GM19351 (cell line): ENCODE measurements around the gene PRKCZ.

ENCODE experiments used
- ATAC-seq: cut with Tn5 transposase; IDR thresholded peaks from one replicate; pipeline ENCODE4 v1.9.1; 2021; ENCODE audit warnings: mild to moderate bottlenecking, moderate library complexity; ENCODE audit not compliant: unreplicated experiment

PRKCZ gene

DNA sequence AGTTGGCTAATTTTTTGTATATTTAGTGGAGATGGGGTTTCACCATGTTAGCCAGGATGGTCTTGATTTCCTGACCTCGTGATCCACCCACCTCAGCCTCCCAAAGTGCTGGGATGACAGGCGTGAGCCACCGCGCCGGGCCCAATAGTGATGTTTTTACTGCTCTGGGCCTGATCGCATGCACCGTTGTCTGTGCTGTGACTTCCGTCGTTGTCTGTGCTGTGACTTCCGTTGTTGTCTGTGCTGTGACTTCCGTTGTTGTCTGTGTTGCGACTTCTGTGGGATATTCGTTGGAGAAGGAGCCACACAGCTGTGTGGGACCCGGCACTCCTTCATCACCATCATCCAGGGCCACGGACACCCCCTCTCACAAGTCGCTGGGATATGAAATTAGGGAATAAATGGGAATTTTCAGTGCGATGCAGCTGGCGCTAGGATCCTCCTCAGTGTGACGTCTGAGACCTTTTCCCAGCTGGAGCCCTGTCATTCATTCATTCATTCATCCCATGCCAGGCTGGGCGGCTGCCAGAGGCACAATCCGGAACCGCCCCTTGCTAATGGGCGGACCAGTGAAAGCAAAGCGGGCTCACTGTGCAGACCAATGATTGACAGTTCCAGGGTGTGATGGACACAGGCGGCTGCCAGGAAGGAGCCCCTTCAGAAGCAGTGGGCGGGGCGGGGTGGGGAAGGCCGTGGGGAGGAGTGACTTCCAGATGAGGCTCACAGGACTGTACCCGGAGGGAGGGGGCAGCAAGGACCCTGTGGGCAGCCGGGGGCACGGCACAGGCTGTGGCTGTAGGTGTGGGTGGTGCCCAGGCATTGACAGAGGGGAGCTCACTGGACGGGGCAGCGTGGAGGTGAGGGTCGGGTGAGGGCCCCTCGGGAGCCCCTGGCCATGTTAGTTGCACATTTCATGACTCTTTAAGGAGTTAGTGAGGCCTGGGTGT is 48.9 kb downstream of the PRKCZ start:
- no peak for ATAC-seq

DNA sequence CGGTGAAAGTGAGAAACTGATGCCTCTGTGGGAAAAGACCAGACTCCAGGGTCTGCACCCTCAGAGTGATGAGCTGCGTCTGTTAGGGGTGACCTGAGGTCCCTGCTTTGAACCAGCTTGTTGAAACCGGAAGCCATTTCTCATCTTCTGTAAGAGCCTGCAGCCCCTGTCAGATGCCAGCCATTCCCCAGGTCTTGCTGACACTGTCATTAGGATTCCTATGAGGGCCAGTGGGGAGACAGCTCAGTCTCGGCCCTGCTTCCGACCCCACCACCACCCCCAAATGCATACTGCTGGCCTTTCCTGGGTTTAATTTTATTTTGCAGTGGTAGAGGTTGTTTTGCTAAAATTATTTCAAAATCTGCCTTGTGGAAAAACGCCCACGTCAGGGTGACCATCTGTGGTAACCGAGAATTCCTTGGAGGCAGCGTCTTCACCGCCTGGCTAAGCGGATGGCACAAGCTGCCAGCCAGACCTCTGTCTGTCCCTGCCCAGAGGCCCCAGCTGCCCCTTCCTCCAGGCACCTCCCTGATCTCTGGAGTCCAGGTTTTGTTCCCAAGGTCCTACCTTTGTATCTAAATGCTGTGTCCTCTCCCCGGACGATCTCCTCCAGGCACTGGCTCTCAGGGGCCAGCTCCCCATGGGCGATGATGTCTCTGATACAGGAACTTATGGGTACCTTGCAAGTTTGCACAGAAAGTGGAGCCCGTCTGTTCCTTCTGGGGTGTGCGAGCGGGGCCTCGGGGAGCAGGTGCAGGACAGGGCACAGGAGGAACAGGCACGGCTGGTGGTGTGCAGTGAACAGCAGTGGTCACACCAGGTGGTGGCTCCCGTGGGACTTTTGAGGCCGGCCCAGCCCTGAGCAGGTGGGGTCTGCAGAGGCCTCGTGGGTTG is 49.9 kb downstream of the PRKCZ start:
- ATAC-seq = no peak

DNA sequence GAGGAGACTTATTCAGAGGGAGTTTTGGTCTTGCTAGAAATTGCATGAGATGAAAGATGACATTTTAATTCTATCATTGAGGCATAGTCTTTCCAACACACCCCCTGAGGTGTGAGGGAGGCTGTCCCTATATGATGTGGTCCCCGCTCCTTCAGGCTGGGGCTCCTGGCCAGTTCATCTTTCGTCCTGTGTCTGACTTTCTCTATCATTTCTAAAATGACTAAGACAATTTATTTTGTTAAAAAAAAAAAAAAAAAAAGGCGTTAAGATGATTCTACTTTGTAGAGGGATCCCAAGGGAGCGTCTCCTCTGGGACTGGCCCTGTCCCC is 50.5 kb downstream of the PRKCZ start:
- no peak for ATAC-seq

DNA sequence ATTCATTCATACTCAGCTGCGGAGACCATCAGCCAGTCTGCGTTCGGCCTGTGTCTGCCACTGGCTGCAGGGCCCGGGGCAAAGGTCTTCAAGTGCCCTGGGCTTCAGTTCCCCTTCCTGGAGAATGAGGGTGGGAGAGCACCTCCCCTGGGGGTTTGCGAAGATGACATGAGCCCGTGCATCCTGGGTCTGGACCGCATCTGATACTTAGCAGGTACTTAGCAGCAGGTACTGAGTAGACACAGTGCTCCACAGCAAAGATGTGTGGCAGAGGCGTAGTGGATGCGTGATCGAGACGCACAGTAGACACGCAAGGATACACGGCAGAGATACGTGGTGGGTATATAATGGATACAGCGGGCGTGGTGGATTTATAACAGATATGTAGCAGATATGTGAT is 51.3 kb downstream of the PRKCZ start:
- no peak for ATAC-seq

DNA sequence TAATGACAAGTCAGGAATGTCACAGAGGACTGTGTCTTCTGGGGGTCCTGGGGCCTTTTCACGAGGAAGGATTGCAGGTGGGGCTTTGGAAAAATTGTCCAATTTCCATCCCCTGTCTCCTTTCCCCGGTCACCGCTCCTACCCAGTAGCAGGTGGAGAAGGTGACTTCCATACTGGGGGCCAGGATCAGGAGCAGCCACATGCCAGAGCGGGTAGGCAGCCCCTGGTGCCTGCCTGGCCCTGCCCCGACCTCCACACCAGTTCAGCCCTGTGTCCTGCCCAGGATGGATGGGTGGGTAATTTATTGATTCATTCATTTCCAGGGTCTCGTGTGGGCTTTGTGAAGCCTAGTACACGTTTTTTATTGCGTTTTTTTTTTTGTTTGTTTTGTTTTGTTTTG is 51.7 kb downstream of the PRKCZ start:
- no peak for ATAC-seq

DNA sequence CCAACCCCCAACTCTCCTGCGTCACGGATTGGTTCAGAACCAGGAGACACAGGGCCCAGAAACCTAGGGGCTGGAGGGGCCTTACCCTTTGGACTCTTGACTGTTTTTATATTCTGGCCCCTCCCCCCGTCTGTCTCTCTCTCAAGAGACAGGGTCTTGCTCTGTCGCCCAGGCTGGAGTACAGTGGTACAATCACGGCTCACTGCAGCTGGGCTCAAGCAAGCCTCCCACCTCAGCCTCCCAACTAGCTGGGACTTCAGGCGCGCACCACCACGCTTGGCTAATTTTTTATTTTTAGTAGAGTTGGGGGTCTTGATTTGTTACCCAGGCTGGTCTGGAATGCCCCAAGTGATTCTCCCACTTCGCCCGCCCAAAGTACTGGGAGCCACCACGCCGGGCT is 52.5 kb downstream of the PRKCZ start:
- no peak for ATAC-seq

DNA sequence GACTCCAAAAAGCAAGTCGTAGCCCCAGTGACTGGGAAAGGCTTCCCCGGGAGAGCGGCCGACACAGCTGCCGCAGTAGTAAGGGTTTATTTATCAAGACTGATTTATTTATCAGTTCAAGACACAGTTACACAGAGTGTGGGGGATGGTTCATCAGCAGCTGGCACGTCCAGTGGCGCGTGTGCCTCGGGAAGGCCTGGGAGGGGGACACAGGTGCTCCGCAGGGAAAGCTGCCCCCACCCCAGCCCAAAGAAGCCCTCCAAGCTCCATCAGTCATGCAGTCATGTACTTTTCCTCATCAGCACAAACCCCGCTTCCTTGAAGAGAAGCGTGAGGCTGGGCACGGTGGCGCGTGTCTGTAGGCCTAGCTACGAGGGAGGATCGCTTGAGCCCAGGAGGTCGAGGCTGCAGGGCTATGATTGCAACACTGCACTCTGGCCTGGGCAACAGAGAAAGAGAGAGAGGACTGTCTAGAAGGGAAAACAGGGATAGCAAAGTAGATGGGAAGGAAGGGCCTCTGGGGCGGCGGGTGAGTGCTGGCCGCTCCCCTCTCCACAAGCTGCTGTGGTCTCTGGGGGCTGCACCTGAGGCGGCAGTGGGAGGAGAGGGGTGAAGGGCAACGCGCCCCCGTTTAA is 53.2 kb downstream of the PRKCZ start:
- no peak for ATAC-seq

DNA sequence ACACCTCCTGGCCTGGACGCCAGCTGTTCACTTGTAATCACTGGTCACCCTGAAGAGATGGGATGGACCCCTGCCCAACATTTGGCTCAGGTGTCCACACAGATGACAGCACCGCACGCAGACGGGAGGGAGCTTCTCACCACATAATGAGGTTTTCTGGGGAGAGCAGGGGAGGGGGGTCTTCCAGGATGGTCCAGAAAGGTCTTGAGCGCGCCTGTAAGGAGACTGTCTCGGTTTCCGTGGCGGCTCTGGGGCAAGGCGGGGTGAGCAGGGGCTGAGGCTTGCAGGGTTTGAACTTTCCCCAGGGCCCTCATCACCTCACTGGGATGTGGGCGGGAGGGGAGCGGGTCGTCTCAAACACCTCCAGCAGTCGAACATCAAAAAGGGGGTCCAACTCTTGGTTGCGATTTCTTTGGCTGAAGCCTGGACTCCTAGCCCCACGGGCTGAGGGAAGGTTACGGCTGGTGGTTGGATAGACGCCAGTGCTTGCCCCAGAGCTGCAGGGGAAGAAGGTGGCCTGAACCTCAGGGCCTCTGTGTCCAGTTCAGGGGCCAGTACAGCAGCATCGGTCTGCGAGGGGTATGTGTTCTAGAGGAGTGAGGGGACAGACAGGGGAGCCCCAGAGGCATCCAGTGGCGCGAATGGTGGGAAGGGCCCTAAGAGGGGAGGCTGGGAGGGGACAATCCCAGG is 53.8 kb downstream of the PRKCZ start:
- no peak for ATAC-seq

DNA sequence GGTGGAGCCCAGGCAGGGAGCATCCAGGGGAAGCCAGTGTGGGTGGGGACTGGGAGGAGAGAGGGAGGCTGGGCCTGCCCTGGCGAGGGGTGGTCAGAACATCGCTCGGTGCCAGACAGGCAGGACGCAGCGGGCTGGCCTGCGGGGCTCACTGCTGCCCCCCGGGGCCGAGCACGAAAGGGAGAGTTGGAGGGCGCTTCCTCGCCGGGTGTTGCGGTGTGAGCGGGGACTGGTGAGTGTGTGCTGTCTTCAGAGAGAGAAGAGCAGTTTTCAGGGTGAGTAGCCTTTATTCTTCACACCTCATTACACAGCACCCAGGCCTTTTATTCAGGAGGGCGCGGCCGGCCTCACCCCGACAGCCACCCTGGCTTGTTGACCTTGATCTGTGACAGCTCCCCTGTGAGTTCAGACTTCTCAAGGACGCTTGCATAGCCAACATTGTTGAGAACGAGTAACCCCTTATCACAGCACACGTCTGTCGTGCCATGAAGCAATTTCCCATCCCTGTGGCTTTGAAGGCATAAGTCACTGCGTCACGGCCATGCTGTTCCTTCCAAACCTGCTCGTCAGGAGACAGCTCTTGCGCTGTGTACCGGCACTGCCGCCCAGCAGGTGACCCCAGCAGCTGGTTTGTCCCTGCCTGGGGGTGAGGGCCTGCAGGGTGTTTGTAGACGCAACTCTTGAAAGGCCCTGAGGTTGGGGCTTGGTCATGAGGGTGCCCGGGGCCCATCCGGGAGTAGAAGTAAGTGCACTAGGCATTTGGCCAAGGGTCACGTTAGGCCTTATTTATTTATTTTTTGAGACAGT is 54.6 kb downstream of the PRKCZ start:
- ATAC-seq = no peak

DNA sequence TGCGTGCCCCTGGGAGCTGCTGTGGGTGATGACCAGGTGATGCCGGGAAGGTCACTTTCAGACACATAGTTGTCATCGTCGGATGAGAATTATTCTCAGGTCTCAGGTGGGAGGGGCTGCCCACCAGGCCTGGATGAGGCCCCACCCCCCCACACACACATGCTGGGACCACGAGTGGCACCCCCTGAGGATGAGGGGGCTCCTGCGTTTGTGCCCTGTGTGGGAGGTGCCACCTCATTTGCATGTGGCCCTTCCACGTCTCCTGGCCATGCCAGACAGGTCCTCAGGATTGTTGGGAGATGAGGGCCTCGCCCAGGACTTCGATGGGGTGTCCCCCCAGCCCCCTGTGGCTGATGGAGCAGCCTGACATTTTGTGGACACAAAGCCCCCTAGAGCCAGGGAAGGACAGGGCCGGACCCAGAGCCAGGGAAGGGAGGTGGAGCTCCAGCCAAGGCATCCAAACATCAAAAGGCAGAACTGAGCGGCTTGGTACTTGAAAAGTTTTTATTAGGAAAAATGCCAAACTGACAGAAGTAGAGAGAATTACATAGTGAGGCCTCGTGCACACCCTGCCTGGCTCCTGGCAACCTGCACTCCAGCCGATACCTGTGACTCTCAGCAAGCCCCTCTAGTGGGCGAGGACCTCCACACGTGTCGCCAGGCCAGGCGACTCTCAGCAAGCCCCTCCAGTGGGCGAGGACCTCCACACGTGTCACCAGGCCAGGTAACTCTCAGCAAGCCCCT is 55.7 kb downstream of the PRKCZ start:
- no peak for ATAC-seq

DNA sequence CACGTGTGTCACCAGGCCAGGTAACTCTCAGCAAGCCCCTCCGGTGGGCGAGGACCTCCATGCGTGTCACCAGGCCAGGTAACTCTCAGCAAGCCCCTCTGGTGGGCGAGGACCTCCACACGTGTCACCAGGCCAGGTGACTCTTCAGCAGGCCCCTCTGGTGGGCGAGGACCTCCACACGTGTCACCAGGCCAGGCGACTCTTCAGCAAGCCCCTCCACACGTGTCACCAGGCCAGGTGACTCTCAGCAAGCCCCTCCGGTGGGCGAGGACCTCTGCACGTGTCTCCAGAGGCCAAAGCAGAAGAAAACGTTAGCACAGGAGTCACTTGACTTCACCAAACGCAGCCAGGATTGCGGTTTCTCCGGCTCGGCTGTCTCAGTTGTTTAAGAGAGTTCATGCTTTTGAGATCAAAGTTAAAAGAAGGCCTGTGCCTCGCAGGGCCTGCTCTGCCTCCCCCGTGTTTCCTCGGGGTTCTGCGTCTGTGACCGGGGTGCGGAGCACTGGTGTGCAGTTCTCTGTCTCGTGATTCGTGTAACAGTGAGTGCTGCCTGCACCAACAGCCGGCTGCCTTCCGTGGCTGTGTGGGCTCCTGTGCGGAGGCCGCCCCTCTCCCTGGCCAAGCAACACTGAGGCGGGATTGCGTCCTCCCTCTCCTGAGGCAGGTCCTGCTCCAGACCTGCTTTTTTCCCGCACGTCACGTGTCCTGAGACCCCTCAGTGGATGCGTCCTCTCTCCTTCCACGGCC is 56.6 kb downstream of the PRKCZ start:
- no peak for ATAC-seq

DNA sequence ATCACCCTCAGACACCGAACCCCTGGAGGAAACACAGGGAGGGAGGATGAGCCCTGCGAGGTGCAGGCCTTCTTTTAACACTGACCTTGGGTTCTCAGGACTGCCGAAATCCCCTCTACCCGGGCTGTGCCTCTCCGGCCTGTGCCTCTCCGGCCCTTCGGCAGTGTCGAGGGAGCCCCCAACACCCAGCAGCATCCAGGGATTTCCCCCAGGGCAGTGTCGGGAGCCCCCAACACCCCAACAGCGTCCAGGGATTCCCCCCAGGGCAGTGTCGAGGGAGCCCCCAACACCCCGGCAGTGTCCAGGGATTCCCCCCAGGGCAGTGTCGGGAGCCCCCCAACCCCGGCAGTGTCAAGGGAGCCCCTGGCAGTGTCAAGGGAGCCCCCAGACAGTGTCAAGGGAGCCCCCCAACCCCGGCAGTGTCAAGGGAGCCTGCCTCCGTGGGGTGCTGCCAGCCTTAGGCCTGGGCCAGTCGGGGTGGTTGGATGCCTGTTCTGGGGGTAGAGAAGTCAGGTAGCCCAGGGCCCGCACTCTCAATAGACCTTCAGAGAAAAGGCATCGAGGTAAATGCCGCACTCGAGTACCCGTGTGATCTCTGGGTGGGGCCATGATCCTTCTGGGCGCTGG is 57.5 kb downstream of the PRKCZ start:
- no peak for ATAC-seq

DNA sequence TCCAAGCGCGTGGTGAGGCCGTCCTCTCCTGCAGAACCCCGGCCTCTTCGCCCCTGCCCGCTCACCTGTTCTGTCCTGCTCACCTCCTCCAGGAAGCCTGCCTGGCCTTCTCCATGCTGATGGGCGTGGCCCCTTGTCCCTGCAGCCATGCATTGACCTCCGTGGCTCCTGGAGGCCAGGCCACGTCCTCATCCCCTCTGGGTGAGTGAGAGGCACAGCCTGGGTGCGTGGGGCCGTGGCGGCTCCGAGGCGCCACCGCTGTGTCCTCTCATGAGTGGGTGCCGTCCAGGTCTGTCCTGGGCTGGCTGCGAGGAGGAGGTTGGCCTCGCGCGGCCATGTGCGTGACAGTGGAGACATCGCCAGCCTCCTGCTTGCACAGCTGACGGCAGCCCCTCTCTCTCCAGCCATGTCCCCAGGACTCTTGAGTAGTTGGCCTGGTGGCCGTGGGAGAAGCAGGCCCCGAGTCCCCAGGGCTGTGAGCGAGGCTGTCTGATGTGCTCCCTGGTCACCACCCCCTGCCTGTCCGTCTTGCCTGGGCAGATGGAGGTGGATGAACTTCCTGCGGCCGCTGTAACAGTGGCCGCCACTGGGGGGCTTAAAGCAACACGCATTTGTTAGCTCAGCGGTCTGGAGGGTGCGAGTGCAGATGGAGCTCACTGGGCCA is 58.1 kb downstream of the PRKCZ start:
- no peak for ATAC-seq

DNA sequence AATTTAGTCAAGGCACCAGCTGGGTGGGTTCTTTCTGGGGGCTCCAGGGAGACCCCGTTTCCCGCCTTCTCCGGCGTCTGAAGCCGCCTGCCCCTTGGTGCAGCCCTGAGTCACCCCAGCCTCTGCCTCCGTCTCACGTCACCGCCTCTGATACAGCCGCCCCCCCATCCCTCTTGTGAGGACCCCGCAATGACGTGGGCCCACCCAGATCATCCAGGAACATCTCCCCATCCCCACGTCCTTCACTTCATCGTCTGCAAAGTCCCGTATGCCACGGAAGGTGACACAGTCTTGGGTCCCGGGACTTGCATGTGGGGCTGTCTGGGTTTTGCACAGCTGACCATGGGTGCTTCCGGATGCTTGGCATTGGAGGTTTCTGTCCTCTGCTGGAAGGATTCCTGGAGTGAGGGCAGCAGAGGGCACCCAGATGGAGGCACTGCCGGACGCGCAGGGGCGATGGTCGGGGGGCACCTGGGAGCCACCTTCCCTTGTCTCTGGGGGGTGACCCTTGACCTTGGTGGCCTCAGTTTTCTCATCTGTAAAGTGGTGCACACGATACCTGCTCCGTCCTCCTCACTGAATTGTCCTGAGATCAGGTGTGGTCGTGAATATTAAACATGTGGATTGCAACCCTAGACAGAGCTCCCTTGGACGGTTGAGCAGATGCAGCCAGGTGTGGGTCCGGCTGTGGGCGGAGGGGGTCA is 58.8 kb downstream of the PRKCZ start:
- no peak for ATAC-seq

DNA sequence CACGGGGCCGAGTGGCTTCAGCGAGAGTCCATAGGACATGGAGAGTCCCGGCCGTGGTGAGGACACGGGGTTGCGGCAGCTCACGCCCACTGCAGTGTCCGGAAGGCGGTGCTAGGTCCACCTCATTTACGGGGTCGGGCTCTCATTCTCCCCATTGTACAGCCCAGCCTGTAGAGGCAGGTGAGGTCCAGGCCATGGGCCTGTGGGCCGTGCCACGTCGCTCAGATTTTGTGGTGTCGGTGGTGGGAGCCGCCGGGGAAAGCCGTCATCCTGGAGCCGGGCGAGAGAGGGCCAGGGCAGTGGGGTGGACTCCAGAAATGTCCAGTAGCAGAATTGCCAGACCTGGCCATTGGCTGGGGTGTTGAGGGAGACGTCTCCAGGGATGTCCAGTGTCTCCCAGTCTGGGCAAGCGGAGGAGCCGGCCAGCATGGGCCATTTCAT is 59.4 kb downstream of the PRKCZ start:
- no peak for ATAC-seq

DNA sequence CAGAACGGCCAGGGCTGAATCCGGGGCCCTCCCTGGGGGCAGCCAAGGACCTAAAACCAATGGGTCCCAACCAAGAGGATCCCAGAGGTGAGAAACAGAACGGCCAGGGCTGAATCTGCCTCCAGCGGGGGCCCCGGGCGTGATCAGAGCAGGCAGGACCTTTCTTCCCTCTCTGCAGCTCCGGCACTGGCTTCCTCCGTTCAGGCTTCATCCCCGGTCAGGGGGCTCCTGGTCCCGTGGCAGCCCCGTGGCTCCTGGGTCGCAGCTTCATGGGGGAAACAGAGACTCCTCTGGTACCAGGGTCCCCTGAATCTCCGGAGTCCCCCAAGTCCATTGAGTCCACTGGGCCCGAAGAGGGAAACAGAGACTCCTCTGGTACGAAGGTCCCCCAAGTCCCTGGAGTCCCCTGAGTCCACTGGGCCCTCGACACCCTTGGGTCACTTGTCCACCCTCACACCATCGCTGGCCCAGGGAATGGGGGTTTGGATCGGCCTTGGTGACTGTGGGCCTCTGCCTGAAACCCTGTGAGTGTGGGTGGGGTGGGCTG is 60.1 kb downstream of the PRKCZ start:
- no peak for ATAC-seq
